ENCODE data around the gene FASTKD2.

DNA sequence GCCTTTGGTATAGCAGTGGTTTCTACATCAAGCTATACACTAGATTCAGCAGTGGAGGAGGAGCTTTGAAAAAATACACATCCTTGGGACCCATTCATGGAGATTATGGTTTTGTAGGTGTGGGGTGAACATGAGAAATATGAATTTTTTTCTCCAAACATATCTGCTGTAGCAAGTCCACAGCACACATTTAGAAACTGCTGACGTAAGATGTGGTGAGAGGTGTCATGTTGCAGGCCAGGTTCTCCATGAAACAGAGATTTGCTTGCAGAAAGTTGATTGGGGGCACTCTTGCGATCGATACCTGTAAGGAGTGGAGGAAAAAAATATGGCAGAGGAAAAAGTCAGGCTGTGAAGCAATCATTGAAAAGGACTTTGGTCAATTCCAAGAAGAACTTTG lies 67.9 kb downstream of the FASTKD2 start:
- TF ChIP-seq, protein P1, sequence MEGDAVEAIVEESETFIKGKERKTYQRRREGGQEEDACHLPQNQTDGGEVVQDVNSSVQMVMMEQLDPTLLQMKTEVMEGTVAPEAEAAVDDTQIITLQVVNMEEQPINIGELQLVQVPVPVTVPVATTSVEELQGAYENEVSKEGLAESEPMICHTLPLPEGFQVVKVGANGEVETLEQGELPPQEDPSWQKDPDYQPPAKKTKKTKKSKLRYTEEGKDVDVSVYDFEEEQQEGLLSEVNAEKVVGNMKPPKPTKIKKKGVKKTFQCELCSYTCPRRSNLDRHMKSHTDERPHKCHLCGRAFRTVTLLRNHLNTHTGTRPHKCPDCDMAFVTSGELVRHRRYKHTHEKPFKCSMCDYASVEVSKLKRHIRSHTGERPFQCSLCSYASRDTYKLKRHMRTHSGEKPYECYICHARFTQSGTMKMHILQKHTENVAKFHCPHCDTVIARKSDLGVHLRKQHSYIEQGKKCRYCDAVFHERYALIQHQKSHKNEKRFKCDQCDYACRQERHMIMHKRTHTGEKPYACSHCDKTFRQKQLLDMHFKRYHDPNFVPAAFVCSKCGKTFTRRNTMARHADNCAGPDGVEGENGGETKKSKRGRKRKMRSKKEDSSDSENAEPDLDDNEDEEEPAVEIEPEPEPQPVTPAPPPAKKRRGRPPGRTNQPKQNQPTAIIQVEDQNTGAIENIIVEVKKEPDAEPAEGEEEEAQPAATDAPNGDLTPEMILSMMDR (conservative IDR thresholded peaks at IDR 0.05; ENCODE audit: low read depth, low read length): no peak
- no peak for TF ChIP-seq EZH2 (IDR thresholded peaks at IDR 0.05; ENCODE audit: low read length, unreplicated experiment)
